ENCODE data around the gene PRDX3. TPM values are rescaled to one million over a fixed set of nuclear protein-coding genes. Genes with fewer than 3 reads are reported as not detected.
A peak's percentile ranks its signal among the peaks of the same experiment; 100 is the strongest.
"Not testable (repeated sequence)": the region's sequence is repeated elsewhere in the genome, so short reads cannot be mapped to it uniquely, and the experiment has no call there.

Gene PRDX3
- total RNA-seq, 1 experiment from 2014 or later, result 376 TPM

GRCh38 chr10:119138346-119139306 is 40.0 kb downstream of the PRDX3 start:
- peaks cover 29% of the 10 kb centered on the region for H3K36me3 ChIP-seq
- no peak for DNase-seq (ENCODE audit: low read depth in 1 of 2, low spot score in 2 of 2)
- no peaks in the 10 kb centered on the region for H3K27me3 ChIP-seq (replicated peaks)
- no peaks in the 10 kb centered on the region for H3K4me1 ChIP-seq (replicated peaks)
- no peaks in the 10 kb centered on the region for H3K9me3 ChIP-seq (replicated peaks)
- no peak overlapping the region for H3K27ac ChIP-seq
- no peak overlapping the region for H3K4me3 ChIP-seq

- not testable (repeated sequence) for H3K4me3 ChIP-seq; H3K27me3 ChIP-seq (replicated peaks); H3K9me3 ChIP-seq (replicated peaks); DNase-seq (ENCODE audit: low read depth in 1 of 2, low spot score in 2 of 2); H3K27ac ChIP-seq; H3K4me1 ChIP-seq (replicated peaks)
- peaks cover 37% of the 10 kb centered on the region for H3K36me3 ChIP-seq
These were observed 40.7 kb downstream of the PRDX3 start for GRCh38 chr10:119137878-119138277.

GRCh38 chr10:119136084-119136483 is 42.5 kb downstream of the PRDX3 start:
- Histone ChIP-seq H3K9me3 (replicated peaks) (no peaks in the 10 kb centered on the region), H3K27ac (no peak overlapping the region), H3K27me3 (replicated peaks) (no peaks in the 10 kb centered on the region), H3K36me3 (peaks cover 52% of the 10 kb centered on the region), H3K4me1 (replicated peaks) (peaks cover 9% of the 10 kb centered on the region), H3K4me3 (no peak overlapping the region)
- DNase-seq (ENCODE audit: low read depth in 1 of 2, low spot score in 2 of 2), result no peak

DNA sequence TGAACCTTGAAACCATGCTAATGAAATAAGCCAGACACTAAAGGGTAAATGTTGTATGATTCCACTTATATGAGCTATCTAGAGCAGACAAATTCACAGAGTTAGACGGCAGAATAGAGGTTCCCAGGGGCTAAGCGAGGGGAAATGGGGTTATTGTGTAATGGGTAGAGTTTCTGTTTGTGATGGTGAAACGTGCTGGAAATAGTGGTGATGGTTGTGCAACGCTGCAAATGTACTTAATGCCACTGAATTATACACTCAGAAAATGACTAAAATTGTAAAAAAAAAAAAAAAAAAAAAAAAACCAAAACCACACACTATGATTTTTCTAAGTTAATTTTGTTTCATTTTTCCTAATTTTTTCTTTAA is 43.1 kb downstream of the PRDX3 start:
- Histone ChIP-seq H3K4me1 (replicated peaks) (peaks cover 15% of the 10 kb centered on the region), H3K27me3 (replicated peaks) (no peaks in the 10 kb centered on the region), H3K36me3 (peaks cover 58% of the 10 kb centered on the region), H3K27ac (no peak overlapping the region), H3K9me3 (replicated peaks) (no peaks in the 10 kb centered on the region), H3K4me3 (no peak overlapping the region)
- no peak for DNase-seq (ENCODE audit: low read depth in 1 of 2, low spot score in 2 of 2)

- peaks cover 22% of the 10 kb centered on the region for H3K4me1 ChIP-seq (replicated peaks)
- no peak overlapping the region for H3K27ac ChIP-seq
- no peak overlapping the region for H3K4me3 ChIP-seq
- DNase-seq (ENCODE audit: low read depth in 1 of 2, low spot score in 2 of 2), result no peak
- no peaks in the 10 kb centered on the region for H3K27me3 ChIP-seq (replicated peaks)
- H3K36me3 ChIP-seq, result peaks cover 56% of the 10 kb centered on the region
- H3K9me3 ChIP-seq (replicated peaks), result no peaks in the 10 kb centered on the region
These were observed 44.7 kb downstream of the PRDX3 start for GRCh38 chr10:119133949-119134348.

DNA sequence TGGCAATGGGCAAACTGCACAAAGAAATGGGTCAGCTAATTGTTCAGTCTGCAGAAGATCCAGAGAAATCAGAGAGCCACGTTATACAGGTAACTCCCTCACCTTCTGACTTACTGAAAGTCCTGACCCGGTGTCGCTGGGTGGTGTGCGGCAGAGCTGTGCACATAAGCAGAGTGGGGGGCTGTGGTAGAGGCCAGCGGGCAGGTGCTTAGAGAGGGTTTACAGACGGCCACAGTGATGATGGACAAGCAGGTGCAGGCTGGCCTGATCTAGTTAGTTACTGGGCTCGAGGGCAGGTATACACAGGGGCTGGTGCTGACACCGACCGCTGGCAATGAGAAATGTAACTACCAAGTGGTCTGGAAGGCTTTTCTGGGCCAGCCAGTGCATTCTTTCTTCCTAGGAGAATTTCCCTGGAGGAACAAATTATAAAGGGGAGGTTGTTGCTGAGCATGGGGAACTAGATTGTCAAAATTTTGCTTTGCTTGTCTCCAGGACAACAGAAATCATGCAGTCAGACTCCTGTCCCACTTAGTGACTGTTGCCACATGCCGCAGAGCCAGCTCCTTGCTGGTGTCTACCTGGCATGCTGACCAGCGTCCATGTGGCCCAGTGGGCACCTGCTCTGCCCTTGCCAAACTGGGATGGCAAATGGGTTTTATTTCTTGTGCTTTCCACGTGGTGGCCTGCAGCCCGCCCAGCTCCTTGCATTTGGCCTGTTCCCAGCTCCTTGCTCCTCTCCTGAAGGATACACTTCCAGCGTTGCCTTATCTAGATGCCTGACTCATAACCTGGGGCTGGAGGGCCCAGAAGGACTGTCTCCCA is 45.9 kb downstream of the PRDX3 start:
- Histone ChIP-seq H3K36me3 (peaks cover 51% of the 10 kb centered on the region), H3K4me1 (replicated peaks) (peaks cover 22% of the 10 kb centered on the region), H3K27ac (no peak overlapping the region), H3K4me3 (no peak overlapping the region), H3K9me3 (replicated peaks) (no peaks in the 10 kb centered on the region), H3K27me3 (replicated peaks) (no peaks in the 10 kb centered on the region)
- no peak for DNase-seq (ENCODE audit: low read depth in 1 of 2, low spot score in 2 of 2)

DNA sequence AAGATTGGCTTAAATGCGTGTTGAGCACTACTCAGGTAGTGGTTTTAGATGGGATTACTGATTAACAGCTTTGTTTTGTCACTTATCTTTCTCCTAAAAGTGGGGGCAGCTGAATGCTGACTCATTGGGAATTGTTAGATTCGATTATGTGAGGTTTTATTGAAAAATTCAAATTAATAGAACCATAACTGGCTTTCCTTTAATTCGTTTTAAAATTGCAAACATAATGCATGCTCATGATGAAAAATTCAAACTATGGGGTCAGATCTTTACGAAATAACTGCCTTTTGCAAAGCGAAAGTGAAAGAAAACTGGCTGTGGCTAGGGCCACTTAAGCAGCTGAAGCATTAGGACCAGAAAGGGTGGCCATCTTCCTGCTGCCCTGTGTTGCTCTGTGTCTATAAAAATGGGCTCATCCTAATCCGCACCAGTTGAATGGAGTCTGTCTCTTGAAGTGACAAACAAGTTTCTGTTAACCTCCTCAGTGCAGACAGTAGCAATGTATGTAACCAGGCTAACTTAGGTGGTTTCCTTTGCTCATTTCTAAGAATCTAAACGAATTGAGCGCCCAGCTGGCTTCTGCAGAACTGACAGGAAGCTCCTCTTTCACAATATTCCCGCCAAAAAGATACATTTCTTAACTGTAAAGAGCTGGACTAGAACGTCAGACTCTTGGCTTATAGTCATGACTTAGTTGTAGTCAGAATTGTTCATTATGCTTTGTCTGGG is 46.9 kb downstream of the PRDX3 start:
- Histone ChIP-seq H3K9me3 (replicated peaks) (no peaks in the 10 kb centered on the region), H3K4me3 (peak overlapping the region; percentile 18), H3K27ac (peak overlapping the region; percentile 75), H3K4me1 (replicated peaks) (peaks cover 22% of the 10 kb centered on the region), H3K27me3 (replicated peaks) (no peaks in the 10 kb centered on the region), H3K36me3 (peaks cover 51% of the 10 kb centered on the region)
- DNase-seq (ENCODE audit: low read depth in 1 of 2, low spot score in 2 of 2), result peak in 1 of 2 experiments; percentile 52

GRCh38 chr10:119129721-119130120 is 48.9 kb downstream of the PRDX3 start:
- no peak for DNase-seq (ENCODE audit: low read depth in 1 of 2, low spot score in 2 of 2)
- no peaks in the 10 kb centered on the region for H3K9me3 ChIP-seq (replicated peaks)
- peaks cover 22% of the 10 kb centered on the region for H3K4me1 ChIP-seq (replicated peaks)
- H3K27me3 ChIP-seq (replicated peaks), result no peaks in the 10 kb centered on the region
- H3K4me3 ChIP-seq, result no peak overlapping the region
- H3K36me3 ChIP-seq, result peaks cover 61% of the 10 kb centered on the region
- H3K27ac ChIP-seq, result no peak overlapping the region

DNA sequence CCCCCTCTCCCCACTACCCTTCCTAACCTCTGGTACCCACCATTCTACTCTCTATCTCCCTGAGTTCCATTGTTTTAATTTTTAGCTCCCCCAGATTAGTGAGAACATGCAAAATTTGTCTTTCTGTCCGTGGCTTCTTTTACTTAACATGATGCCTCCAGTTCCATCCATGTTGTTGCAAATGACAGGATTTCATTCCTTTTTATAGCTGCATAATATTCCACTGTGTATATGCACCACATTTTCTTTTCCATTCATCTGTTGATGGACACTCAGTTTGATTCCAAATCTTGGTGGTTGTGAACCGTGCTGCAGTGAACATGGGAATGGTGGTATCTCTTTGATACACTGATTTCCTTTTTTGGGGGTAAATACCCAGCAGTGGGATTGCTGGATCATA is 52.7 kb downstream of the PRDX3 start:
- Histone ChIP-seq H3K36me3 (peaks cover 52% of the 10 kb centered on the region), H3K4me3 (no peak overlapping the region), H3K27ac (no peak overlapping the region), H3K27me3 (replicated peaks) (no peaks in the 10 kb centered on the region), H3K4me1 (replicated peaks) (peaks cover 11% of the 10 kb centered on the region), H3K9me3 (replicated peaks) (no peaks in the 10 kb centered on the region)
- no peak for DNase-seq (ENCODE audit: low read depth in 1 of 2, low spot score in 2 of 2)

DNA sequence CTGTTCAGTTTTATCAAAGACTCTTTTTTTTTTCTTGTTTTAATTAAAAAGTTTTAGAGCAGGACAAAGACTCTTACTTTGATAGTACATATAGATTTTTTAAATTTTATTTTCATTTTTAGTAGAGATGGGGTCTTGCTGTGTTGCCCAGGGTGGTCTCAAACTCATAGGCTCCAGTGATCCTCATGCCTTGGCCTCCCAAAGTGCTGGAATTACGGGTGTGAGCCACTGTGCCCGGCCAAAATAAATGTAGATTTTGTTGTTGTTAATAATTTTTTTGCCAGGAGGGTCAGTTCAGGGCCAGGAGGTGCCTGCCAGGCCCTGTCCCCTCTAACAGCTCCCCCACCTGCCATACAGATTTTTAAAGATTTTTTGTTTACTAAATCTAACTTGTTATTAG is 57.7 kb downstream of the PRDX3 start:
- DNase-seq (ENCODE audit: low read depth in 1 of 2, low spot score in 2 of 2), result no peak
- H3K27ac ChIP-seq, result no peak overlapping the region
- H3K9me3 ChIP-seq (replicated peaks), result no peaks in the 10 kb centered on the region
- no peaks in the 10 kb centered on the region for H3K27me3 ChIP-seq (replicated peaks)
- no peak overlapping the region for H3K4me3 ChIP-seq
- no peaks in the 10 kb centered on the region for H3K4me1 ChIP-seq (replicated peaks)
- peaks cover 59% of the 10 kb centered on the region for H3K36me3 ChIP-seq

DNA sequence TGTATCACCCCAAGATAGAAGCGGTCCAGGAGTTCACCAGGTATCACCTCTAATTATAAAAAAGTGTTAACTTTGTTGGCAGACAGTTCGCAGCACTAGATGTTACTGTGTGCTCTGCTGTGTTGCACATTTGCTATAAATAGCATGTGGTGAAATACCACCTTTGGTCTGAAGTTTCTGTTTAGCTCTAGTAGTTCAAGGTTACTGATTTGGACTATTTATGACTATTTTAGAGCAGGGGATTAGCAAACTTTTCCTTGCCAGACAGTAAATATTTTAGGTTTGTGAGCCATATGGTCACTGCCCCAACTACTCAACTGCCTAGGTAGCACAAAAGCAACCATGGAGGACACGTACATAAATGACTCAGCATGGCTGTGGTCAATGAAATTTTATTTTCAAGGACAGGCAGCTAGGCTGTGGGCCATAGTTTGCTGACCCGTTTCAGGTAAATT is 58.2 kb downstream of the PRDX3 start:
- no peak overlapping the region for H3K4me3 ChIP-seq
- no peaks in the 10 kb centered on the region for H3K9me3 ChIP-seq (replicated peaks)
- DNase-seq (ENCODE audit: low read depth in 1 of 2, low spot score in 2 of 2), result no peak
- peaks cover 55% of the 10 kb centered on the region for H3K36me3 ChIP-seq
- H3K27ac ChIP-seq, result no peak overlapping the region
- H3K27me3 ChIP-seq (replicated peaks), result no peaks in the 10 kb centered on the region
- no peaks in the 10 kb centered on the region for H3K4me1 ChIP-seq (replicated peaks)

GRCh38 chr10:119119400-119119799 is 59.2 kb downstream of the PRDX3 start:
- Histone ChIP-seq H3K4me3 (no peak overlapping the region), H3K27ac (no peak overlapping the region), H3K9me3 (replicated peaks) (no peaks in the 10 kb centered on the region), H3K4me1 (replicated peaks) (no peaks in the 10 kb centered on the region), H3K27me3 (replicated peaks) (no peaks in the 10 kb centered on the region), H3K36me3 (peaks cover 50% of the 10 kb centered on the region)
- DNase-seq (ENCODE audit: low read depth in 1 of 2, low spot score in 2 of 2), result no peak

- Histone ChIP-seq H3K9me3 (replicated peaks) (no peaks in the 10 kb centered on the region), H3K4me1 (replicated peaks) (peaks cover 4% of the 10 kb centered on the region; the same call in 1 of the 2 replicates), H3K27me3 (replicated peaks) (no peaks in the 10 kb centered on the region), H3K36me3 (peaks cover 50% of the 10 kb centered on the region), H3K4me3 (no peak overlapping the region), H3K27ac (no peak overlapping the region)
- no peak for DNase-seq (ENCODE audit: low read depth in 1 of 2, low spot score in 2 of 2)
These were observed 60.4 kb downstream of the PRDX3 start for GRCh38 chr10:119118231-119118630.

All from SJSA1 (cell line).